Raji (cell line): ENCODE results near the gene MCL1.
A peak's percentile ranks its signal among the peaks of the same experiment; 100 is the strongest.

Experiments
- POLR2A ChIP-seq: IDR thresholded peaks from 2 replicates; pipeline ENCODE4 v1.6.1; 2011; ENCODE audit warnings: low read depth, low read length, control low read depth; ENCODE audit not compliant: insufficient read depth

The MCL1 gene

DNA sequence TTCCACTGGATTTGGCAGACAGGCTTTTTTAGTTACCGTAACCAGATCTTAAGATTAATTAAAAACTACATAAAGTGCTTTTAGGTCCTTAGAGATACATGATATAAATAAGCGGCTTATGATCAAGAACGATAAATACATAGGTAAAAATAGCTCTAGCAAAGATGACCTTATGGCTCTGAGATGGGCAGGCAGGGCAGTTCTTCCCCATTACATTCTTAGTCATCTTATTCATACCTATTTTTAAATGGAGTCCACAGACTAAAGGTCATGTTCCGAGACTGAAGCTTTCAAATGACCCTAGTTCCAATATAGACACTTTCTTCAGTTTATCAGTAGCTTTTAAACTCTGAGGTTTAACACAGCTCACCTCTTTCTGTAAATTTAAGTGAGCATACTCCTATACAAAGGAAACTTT is 4.3 kb downstream of the MCL1 start:
- TF ChIP-seq POLR2A: no peak

DNA sequence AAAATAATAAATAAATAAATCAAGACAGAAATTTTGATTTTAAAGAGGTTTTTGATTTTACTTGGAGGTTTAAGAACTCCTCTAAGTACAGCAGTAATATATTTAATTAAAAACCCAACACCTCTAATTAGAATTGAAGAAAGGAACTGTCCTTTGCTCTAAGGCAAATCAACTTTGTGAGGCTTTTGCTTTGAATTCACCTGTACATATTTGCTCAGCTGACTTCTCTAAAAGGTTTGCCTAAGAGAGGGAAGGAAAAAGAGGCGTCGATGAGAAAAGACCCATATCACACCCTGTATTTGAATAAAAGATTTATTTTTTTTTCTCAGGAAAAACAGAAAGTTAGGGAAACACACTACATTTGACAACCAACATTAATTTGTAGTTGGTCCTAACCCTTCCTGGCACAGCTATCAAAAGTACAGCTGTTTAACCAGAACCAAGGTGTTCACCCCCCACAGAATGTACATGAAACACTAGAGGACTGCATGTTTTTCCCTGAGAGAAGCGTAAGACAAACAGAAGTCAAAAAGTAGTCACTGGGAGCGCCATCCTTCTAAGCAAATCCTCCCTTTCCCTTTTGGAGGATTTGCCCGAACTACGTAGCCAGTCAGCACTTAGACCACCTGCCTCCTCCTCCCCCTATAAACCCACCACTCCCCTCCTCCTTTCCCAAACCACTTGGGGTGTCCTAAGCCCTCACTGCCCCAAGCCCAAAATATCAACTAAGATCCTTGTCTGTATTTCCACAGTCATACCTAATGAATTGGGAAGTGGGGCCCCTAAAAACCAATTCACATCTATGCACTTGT is 4.9 kb downstream of the MCL1 start:
- no peak for TF ChIP-seq POLR2A

DNA sequence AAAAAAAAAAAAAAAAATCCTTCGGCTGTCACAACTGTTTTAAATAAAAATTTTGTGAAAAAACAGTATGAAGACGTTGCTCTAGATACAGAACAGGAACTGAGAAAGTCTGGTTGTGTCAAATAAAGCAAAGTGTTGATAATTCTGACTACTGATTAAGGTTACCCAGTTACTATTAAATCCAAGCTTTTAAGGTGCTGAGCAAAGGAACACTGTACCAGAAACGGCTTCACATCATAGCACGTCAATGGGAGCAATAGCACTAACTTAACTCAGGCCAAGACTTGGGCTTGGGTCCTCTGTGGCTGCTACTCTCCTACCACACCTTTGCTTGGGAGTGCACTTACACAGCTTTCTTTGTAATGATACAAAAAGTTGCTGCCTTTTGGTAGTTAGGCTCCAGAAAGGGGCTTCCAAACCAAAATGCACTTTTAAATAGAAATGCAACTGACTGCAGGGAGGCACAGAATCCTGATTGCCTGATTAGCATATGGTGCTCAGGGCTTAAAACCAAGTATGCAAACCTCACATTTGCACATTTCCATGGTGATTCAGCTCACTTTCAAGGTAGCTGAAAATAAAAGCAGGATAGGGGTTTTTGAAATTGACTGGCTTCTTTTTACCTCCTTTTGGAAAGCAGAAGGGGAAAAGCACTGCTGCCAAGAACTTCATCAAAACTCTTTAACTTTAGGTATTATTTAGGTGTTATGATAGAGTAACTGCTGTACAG is 6.3 kb downstream of the MCL1 start:
- 0 out of 2 replicates have a peak, but pooled peaks have one; percentile 18 for TF ChIP-seq POLR2A

DNA sequence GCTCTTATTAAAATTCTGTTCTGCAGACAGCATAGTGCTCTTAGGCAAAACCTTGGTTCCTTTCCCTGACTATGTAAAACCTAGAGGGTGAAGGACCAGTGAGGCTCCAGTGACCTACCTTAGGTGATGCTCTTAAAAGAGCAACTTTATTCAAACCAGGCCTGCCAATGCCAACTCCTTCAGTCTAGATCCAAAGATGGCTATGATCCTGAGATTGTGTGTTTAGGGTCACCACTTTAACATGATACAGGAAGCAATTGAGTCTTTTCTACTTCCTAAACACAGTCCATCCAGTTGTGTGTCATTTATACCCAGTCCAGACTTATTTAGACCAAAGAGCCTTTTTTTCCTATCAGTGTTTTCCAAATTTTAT is 10.8 kb downstream of the MCL1 start:
- no peak for TF ChIP-seq POLR2A

DNA sequence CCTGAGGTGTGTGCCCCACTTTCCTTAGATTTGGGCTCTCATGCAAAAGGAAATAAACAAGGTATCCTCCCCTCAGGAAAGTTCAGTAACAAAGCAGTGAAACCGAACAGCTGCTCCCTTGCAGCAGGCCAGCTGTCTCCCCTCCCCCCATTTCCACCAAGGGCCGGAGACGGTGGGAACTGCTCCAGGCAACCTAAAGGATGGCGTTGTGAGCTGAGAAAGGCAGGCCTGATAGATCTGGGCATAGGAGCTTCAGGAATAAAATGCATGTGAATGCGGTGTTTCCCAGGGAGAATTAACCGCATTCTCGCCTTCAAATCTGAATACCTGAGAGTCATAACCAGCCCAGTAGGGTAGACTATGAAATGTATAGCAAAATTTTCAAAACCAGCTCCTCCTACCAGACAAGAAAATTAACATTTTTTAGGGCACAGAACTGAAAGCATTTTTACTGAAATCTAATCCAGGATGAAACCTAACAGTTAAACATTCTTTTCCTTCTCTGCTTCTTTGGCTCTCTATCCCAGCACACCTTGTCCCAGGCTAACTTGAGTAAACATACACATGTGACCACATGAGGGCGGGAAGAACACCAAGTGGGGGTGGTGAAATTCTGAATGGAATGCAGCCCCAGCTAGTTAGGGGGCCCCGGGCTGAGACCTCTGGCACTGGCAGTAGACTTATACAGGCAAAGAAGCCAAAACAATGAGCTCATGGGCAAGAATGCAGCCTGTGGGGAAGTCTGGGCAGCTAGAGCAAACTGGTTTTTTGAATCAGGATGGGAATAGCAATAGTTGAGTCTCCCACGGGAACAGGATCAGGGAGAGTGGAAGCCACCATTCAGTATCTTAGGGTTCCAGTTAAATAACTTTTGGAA is 11.5 kb downstream of the MCL1 start:
- TF ChIP-seq POLR2A: no peak

DNA sequence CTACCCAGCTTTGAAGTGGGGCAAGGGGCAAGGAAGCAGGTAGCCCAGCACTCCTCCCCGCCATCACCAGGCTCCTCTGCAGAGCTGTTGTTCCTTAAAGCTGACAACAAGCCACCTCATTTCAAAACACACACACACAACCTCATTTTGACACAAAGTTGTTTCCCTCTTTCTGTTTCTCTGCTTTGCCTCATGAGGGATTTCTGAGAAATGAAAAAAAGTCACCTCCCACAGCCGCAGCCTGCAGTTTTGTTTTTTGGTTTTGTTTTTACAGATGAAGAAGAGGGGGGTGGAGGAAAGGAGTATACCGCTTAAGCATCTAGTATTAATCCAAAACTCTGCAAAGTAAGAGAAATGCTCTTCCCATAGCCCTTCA is 12.1 kb downstream of the MCL1 start:
- peak; percentile 27; the same call in 1 of the 2 replicates for TF ChIP-seq POLR2A

DNA sequence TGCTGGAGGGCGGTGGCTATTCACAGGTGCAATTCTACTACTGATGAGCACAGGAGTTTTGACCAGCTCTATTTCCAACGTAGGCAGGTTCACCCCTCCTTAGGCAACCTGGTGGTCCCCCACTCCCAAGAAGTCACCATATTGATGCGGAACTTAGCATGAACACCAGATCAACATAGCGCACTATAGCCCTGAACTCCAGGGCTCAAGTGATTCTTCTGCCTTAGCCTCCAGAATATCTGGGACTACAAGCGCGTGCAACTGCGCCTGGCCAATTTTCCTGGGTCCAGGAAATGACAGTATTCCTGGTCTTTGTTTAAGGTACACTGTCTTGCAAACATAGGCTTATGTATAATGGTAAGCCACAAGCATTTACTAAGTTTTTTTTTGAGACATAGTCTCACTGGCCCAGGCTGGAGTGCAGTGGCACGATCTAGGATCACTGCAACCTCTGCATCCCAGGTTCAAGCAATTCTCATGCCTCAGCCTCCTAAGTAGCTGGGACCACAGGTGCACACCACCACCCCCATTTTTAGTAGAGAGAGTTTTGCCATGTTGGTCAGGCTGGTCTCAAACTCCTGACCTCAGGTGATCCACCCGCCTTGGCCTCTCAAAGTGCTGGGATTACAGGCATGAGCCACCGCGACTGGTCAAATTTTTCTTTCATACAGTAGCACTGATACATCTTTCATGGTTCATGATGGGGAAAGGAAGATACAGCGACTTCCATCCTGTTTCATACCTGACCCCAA is 12.6 kb downstream of the MCL1 start:
- no peak for TF ChIP-seq POLR2A

DNA sequence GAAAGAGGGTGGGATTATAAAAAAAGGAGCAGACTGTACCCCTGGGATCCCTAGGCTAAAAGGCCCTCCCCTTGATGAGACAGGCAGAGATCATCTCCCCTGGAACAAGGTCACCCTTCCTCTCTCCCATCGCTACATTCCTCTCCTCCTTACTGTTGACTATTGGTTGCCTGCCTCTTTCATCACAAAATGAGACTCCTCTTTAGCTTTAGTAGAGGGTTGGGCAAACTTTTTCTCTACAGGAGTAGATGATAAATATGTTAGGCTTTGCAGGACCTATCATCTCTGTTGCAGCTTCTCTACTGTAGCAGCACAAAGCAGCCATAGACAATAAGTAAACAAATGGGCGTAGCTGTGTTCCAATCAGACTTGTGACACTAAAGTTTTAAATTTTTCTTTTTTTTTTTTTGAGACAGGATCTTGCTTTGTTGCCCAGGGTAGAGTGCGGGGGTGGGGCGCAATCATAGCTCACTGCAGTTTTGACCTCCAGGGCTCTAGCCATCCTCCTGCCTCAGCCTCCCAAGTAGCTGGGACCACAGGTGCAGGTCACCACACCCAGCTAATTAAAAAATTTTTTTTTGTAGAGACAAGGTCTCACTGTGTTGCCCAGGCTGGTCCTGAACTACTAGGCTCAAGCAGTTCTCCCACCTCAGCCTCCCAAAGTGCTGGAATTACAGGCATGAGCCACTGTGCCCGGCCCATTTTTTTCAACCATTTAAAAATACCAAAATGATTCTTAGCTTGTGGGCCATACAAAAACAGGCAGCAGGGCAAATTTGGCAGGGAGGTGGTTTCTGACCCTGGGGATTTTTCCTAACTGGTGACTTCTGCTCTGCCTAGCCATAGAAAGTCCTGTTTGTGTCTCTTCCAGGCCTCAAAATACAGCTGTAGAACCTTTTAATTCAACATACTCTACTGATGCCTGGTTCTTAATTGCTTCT is 15.1 kb downstream of the MCL1 start:
- no peak for TF ChIP-seq POLR2A

DNA sequence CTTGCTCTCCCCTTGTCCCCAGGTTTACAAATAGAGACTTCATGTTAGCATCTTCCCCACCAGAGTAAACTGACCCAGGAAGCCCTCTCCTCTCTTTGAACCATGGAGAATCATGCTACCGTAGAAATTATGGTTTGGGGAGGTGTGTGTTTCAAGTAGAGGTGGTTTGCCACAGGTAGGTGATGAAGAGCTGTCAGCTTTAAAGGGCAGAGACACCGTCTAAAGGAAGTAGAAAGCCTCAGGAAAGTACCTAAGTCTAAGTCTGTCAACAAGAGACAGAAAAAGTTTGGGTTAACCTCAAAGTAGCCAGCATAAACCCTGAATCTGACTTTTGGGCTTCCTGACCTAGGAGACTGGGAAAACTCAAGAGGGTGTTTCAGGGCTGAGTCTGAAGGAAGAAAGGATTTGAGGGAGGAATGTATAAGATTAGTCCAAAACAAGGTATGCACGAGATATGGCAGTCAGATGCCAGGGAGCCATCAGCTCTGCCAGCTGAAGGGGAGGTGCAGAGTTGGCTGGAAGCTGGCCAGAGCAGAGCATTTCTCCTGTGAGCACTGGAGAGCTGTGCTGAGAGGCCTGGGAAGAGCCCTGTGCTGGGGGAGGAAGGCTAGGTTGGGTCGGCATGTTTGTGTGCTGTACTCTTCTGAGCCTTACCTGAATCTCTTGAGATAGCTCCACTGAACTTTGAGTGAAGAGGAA is 15.9 kb downstream of the MCL1 start:
- TF ChIP-seq POLR2A: no peak; the same call in 1 of the 2 replicates

DNA sequence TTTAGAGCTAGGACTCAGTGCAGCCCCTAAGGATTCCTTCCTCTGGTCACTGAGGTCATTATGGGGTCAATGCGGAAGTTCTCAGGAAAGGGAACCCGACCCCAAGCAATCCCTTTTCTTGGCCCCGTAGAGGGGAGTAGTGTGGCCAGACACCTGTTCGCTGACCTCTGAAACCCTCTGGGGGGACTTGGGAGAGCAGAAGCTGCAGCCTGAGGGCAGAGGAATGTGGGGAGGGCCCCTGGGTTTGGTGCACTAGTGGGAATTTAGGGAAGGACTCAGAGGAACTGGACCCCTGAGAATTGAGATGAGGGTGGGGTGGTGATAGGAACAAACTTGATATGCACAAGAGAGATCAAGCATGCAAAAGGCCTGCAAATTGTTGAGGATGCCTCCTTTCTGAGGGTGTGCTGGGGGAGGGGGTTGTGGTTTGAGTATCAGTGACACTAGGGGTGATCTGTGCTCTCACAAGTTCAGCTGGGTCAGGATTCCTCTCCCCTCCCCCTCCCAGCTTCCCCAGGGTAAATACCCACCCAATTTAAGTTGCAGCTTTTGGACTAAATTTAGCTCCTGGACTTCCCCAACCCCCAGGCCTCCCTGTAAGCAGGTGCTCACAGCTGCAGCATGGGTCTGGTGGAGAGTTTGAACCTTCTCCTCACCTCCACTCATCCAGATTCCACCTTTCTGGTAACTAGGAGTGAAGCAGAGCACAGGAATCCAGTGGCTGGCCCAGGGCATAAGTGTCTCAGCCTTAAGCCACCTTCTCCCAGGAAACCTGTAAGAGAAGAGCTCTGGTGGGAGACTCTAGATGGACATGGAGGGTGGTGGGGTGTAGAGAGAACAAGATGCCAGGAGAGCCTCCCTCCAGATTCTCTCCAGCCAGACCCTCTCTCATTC is 16.7 kb downstream of the MCL1 start:
- TF ChIP-seq POLR2A: no peak; the same call in none of the 2 replicates

DNA sequence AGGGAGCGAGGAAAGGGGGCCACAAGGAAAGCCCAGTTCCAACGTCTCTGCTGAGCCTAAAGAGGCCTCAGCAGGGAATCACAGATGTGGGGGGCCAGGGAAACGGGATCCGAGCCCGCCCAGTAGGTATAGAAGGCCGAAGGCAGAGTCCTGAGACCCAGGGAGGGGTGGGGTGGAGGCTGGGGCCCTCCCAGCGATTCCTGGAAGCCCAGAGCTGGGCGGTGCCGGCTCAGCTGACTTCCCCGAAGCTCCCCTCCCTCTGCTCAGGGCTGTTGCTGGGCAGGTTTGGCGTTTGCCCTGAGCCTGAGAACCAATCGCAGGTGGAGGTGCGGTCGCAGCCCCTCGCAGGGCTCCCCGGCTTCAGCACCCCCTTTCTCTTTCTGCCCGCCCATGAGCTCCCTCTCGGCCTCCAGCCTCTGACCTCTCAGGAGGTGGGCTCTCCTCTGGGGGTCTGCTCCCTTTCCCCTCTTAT is 17.4 kb downstream of the MCL1 start:
- TF ChIP-seq POLR2A: no peak; the same call in 1 of the 2 replicates

DNA sequence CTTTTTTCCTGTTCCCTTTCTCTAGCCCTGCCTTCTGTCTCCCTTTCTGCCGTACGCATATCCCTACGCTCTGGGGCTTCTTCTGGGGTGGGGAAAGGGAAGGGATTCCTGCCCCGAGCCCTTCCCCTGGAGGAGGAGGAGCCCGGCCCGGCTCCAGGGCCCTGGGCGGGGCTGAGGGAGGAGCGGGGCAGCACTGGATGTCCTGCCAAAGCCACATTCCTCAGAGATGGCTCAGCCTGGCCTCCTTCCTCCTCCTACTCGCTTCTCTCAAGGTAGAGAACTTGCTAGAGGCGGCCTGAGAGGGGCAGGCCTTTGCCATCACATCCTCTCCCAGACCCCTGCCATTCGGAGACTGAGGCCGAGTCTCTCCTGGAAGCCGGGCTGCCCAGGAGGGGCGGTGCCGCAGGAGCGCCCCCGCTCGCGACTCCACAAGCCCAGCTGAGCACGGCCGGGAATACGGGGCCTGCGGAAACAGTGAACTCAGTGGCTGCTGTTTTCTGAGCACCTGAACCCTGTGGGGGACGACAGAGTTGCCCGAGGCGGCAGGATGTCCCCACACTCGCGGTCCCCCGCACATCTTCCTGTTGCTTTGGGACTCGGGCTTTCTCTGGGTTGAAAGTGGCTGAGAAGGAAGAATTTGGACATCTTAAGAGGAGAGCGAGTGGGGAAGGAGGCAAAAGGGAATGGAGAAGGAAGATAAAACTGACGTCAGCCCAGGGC is 18.0 kb downstream of the MCL1 start:
- TF ChIP-seq POLR2A: peak; percentile 31; the same call in 1 of the 2 replicates
